Measurements from ENCODE around the gene FUT3. TPM values are rescaled to one million over a fixed set of nuclear protein-coding genes. Genes with fewer than 3 reads are reported as not detected.

The FUT3 gene
- total and polyA plus RNA-seq, 2 of the 8 experiments (the other 6 are each of a cell fraction or from before 2014, with no cell fraction given), result 0.15 to 0.63 TPM

DNA sequence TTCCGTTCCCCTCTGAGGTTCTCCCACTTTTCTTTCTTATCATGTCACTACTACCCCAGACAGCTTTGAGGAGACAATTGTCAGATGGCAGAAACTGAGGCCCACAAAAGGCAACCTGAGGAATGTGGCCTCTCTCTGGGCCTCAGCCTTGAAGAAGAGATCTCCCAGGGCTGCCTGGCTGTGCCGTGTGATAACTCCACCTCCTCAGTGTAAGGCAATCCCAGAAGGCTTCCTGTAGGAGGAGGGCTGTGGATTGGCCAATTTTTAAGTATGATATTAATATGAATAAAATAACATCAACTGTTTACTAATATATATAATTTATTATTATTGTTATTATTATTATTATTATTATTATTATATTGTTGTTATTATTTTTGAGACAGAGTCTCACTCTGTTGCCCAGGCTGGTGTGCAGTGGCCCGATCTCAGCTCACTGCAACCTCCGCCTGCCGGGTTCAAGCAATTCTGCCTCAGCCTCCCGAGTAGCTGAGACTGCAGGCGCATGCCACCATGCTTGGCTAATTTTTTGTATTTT, 55.8 kb downstream of the FUT3 start (continued):
- TF ChIP-seq HDAC2 (IDR thresholded peaks at IDR 0.05; ENCODE audit: borderline replicate concordance in 1 of 2, low read depth in 2 of 2, low read length in 2 of 2) (no peak), SP4 (IDR thresholded peaks at IDR 0.05; ENCODE audit: low read length) (no peak), CREB1 (IDR thresholded peaks at IDR 0.05) (no peak), MAX (IDR thresholded peaks at IDR 0.05) (no peak), BACH1 (IDR thresholded peaks at IDR 0.05; ENCODE audit: low read length) (no peak), TAF1 (IDR thresholded peaks at IDR 0.05; ENCODE audit: low read depth, low read length) (no peak)

All from H1 (cell line).